ENCODE measurements around the gene SYVN1. TPM values are rescaled to one million over a fixed set of nuclear protein-coding genes. Genes with fewer than 3 reads are reported as not detected.

Gene SYVN1
- polyA plus RNA-seq, 3 donors = 3.5 to 81.6 (median 6.4) TPM

GRCh38 chr11:65172600-65172999 is 38.3 kb upstream of the SYVN1 start:
- peaks cover 0 to 5% (median 2%) of the 10 kb centered on the region in 3 donors for H3K27me3 Mint-ChIP-seq (ENCODE audit: low read depth in 3 of 3)
- Histone ChIP-seq H2AFZ (ENCODE audit: insufficient read depth, low read depth, low read length, poor library complexity, severe bottlenecking) (no peak overlapping the region), H3K27ac (ENCODE audit: low read depth in 1 of 2, low read length in 2 of 2) (no peak overlapping the region), H3K79me2 (ENCODE audit: insufficient read depth, low read length) (no peaks in the 10 kb centered on the region), H3K9ac (ENCODE audit: insufficient read depth, low read length, poor library complexity, severe bottlenecking) (no peak overlapping the region), H3K27me3 (ENCODE audit: control insufficient read depth in 2 of 2, insufficient read depth in 2 of 2, low read length in 2 of 2) (no peaks in the 10 kb centered on the region), H3K4me1 (ENCODE audit: control insufficient read depth in 1 of 2, insufficient read depth in 2 of 2, low read length in 2 of 2) (peaks cover 5 to 6% of the 10 kb centered on the region in 2 donors), H3K4me3 (replicated peaks in 1 of 3; ENCODE audit: low read depth in 2 of 3, low read length in 3 of 3) (no peak overlapping the region), H3K9me3 (replicated peaks in 1 of 2; ENCODE audit: control insufficient read depth in 1 of 2, insufficient read depth in 1 of 2, low read length in 2 of 2) (no peaks in the 10 kb centered on the region), H3K36me3 (replicated peaks in 1 of 2; ENCODE audit: control insufficient read depth in 1 of 2, insufficient read depth in 2 of 2, low read length in 2 of 2) (no peaks in the 10 kb centered on the region), H4K20me1 (ENCODE audit: insufficient read depth, low read length) (no peaks in the 10 kb centered on the region), H3K4me2 (replicated peaks; ENCODE audit: extremely low read depth, low read length, poor library complexity, severe bottlenecking) (no peak overlapping the region)
- H3K27ac Mint-ChIP-seq = no peak overlapping the region
- no peak for DNase-seq
- H3K4me3 Mint-ChIP-seq = no peak overlapping the region
- WGBS (ENCODE audit: insufficient coverage) = 96% methylated on average over 7 of the region's 10 CpGs
- H3K9me3 Mint-ChIP-seq = no peaks in the 10 kb centered on the region
- TF ChIP-seq CTCF (IDR thresholded peaks at IDR 0.05) = no peak
- H3K36me3 Mint-ChIP-seq = no peaks in the 10 kb centered on the region
- H3K4me1 Mint-ChIP-seq = peaks cover 11% of the 10 kb centered on the region
- intact Hi-C loops (cut with micrococcal nuclease) = loop anchor here in 1 of 2 donors (5.0 kb wide), 1 partner anchor 230 kb away; no protein-coding TSS in a partner anchor

- Histone ChIP-seq H2AFZ (ENCODE audit: insufficient read depth, low read depth, low read length, poor library complexity, severe bottlenecking) (peak within 1 kb of the TSS; percentile 93), H3K9me3 (replicated peaks in 1 of 2; ENCODE audit: control insufficient read depth in 1 of 2, insufficient read depth in 1 of 2, low read length in 2 of 2) (no peaks in the 10 kb centered on the region), H3K27ac (ENCODE audit: low read depth in 1 of 2, low read length in 2 of 2) (no peak within 1 kb of the TSS), H3K4me3 (replicated peaks in 1 of 3; ENCODE audit: low read depth in 2 of 3, low read length in 3 of 3) (no peak within 1 kb of the TSS), H3K4me1 (ENCODE audit: control insufficient read depth in 1 of 2, insufficient read depth in 2 of 2, low read length in 2 of 2) (peaks cover 5 to 6% of the 10 kb centered on the region in 2 donors), H3K79me2 (ENCODE audit: insufficient read depth, low read length) (no peaks in the 10 kb centered on the region), H3K4me2 (replicated peaks; ENCODE audit: extremely low read depth, low read length, poor library complexity, severe bottlenecking) (no peak within 1 kb of the TSS), H3K9ac (ENCODE audit: insufficient read depth, low read length, poor library complexity, severe bottlenecking) (peak within 1 kb of the TSS; percentile 13), H4K20me1 (ENCODE audit: insufficient read depth, low read length) (no peaks in the 10 kb centered on the region), H3K36me3 (replicated peaks in 1 of 2; ENCODE audit: control insufficient read depth in 1 of 2, insufficient read depth in 2 of 2, low read length in 2 of 2) (no peaks in the 10 kb centered on the region), H3K27me3 (ENCODE audit: control insufficient read depth in 2 of 2, insufficient read depth in 2 of 2, low read length in 2 of 2) (no peaks in the 10 kb centered on the region)
- no peak for DNase-seq
- Mint-ChIP-seq H3K36me3 (no peaks in the 10 kb centered on the region), H3K27ac (peak within 1 kb of the TSS; percentile 0 to 89 (median 66)), H3K4me3 (no peak within 1 kb of the TSS), H3K27me3 (ENCODE audit: low read depth in 3 of 3) (peaks cover 1 to 7% (median 2%) of the 10 kb centered on the region in 3 donors), H3K9me3 (no peaks in the 10 kb centered on the region), H3K4me1 (peaks cover 11% of the 10 kb centered on the region)
- intact Hi-C loops (cut with micrococcal nuclease) = loop anchor here in 1 of 2 donors (5.0 kb wide), 1 partner anchor 228 kb away; no protein-coding TSS in a partner anchor
- TF ChIP-seq CTCF (IDR thresholded peaks at IDR 0.05) = no peak
- 98% methylated on average over 14 of the region's 21 CpGs for WGBS (ENCODE audit: insufficient coverage)
Measured at GRCh38 chr11:65170058-65170534, 35.8 kb upstream of the SYVN1 start, which contains the start of gene SPDYC. Gene SPDYC (plus strand): TSS chr11:65170233. CDS start chr11:65171358, 1,125 bp downstream.
